HCT116 (cell line): ENCODE results near the gene GPR107. TPM values are rescaled to one million over a fixed set of nuclear protein-coding genes. Genes with fewer than 3 reads are reported as not detected.

Experiments
- ATAC-seq: fragments of 200-7000 bp; cut with Tn5 transposase; 2 replicates; pipeline ENCODE4 v1.9.1; 2020; ENCODE audit warnings: mild to moderate bottlenecking, moderate library complexity
- BruUV-seq: library from RNA; stranded (reverse); fragments of 400-500 nt; replicated peaks from 2 replicates; lab custom pipeline; 2021; lab: Mats Ljungman, UMichigan
- CTCF ChIA-PET: fragments of 300-600 bp; sonication (Branson Sonifier 250); formaldehyde crosslinking; loops from one replicate; lab custom pipeline; 2021; ENCODE audit warnings: antibody characterized with exemption; lab: Charles Lee
- POLR2A ChIA-PET: fragments of 300-600, 350-600 bp; sonication (Branson Sonifier 250); formaldehyde crosslinking; loops from one replicate; lab custom pipeline; 2021; ENCODE audit warnings: antibody characterized with exemption; lab: Charles Lee
- RAD21 ChIA-PET, 2 experiments: fragments of 300-600 bp; sonication (Branson Sonifier 250); formaldehyde crosslinking; loops; one replicate each; lab custom pipeline; 2023; ENCODE audit warnings: low total read pairs in 2 of 2; ENCODE audit not compliant: uncharacterized antibody in 2 of 2, unreplicated experiment in 2 of 2, low non-redundant PET in 1 of 2; lab: Charles Lee
- DNase-seq: peaks from one replicate; pipeline ENCODE4 v3.0.0-alpha.2; 2010; ENCODE audit warnings: low read depth, low spot score
- H2AFZ ChIP-seq: fragments of 200-600 bp; shearing (Covaris generic), sonication (generic); 2 replicates; pipeline ENCODE4 v1.6.1; 2017; ENCODE audit warnings: low read depth, mixed run types, mixed read lengths, antibody characterized with exemption, low read length; ENCODE audit not compliant: poor library complexity, severe bottlenecking
- H3K27ac ChIP-seq: 2 replicates; pipeline ENCODE4 v1.5.1; 2012; ENCODE audit warnings: low read depth, low read length
- H3K27me3 ChIP-seq: fragments of 200-600 bp; sonication (generic); 2 replicates; pipeline ENCODE4 v1.6.1; 2016; ENCODE audit warnings: mixed run types, low read length, mixed read lengths; ENCODE audit not compliant: insufficient read depth
- H3K36me3 ChIP-seq, 2 experiments: fragments of 200-500 bp in 1 of 2; fragments of 200-600 bp in 1 of 2; sonication (Bioruptor generic) in 1 of 2; sonication (generic) in 1 of 2; 2 replicates each; pipeline versions ENCODE4 v1.5.1 to v1.6.1; 2014 to 2016; ENCODE audit warnings: low read length in 2 of 2, inconsistent platforms in 1 of 2, mixed read lengths in 1 of 2, mixed run types in 1 of 2; ENCODE audit not compliant: insufficient read depth in 2 of 2, control insufficient read depth in 1 of 2
- H3K4me1 ChIP-seq, 2 experiments: fragments of 200-600 bp in 1 of 2; sonication (generic) in 1 of 2; 2 replicates each; pipeline versions ENCODE4 v1.5.1 to v1.6.1; 2012 to 2017; ENCODE audit warnings: low read length in 2 of 2, inconsistent platforms in 1 of 2, mild to moderate bottlenecking in 1 of 2, mixed read lengths in 1 of 2, mixed run types in 1 of 2, moderate library complexity in 1 of 2; ENCODE audit not compliant: insufficient read depth in 2 of 2, control insufficient read depth in 1 of 2
- H3K4me2 ChIP-seq: fragments of 200-600 bp; sonication (generic); 2 replicates; pipeline ENCODE4 v1.6.1; 2017; ENCODE audit warnings: mixed run types, low read length, mixed read lengths
- H3K4me3 ChIP-seq, 2 experiments: fragments of 200-600 bp in 1 of 2; sonication (generic) in 1 of 2; replicated peaks in 1 of 2; 2 replicates each; pipeline ENCODE4 v1.5.1; 2011 to 2016; ENCODE audit warnings: low read length in 2 of 2, control low read depth in 1 of 2, low read depth in 1 of 2, mild to moderate bottlenecking in 1 of 2, mixed read lengths in 1 of 2, mixed run types in 1 of 2
- H3K79me2 ChIP-seq: fragments of 200-600 bp; sonication (generic); 2 replicates; pipeline ENCODE4 v1.6.1; 2017; ENCODE audit warnings: mild to moderate bottlenecking, mixed run types, low read length, moderate library complexity, mixed read lengths; ENCODE audit not compliant: insufficient read depth
- H3K9ac ChIP-seq: fragments of 200-600 bp; sonication (generic); 2 replicates; pipeline ENCODE4 v1.6.1; 2016; ENCODE audit warnings: low read length, mixed read lengths
- H3K9me2 ChIP-seq: fragments of 200-600 bp; sonication (generic), shearing (Covaris generic); 2 replicates; pipeline ENCODE4 v1.6.1; 2017; ENCODE audit warnings: mixed run types, mild to moderate bottlenecking, moderate library complexity; ENCODE audit not compliant: insufficient read depth
- H3K9me3 ChIP-seq, 2 experiments: fragments of 200-500 bp in 1 of 2; fragments of 200-600 bp in 1 of 2; sonication (Bioruptor generic) in 1 of 2; sonication (generic) in 1 of 2; 2 replicates each; pipeline ENCODE4 v1.6.1; 2014 to 2017; ENCODE audit warnings: low read length in 2 of 2, mixed read lengths in 2 of 2, inconsistent platforms in 1 of 2, low read depth in 1 of 2, mild to moderate bottlenecking in 1 of 2, mixed run types in 1 of 2, moderate library complexity in 1 of 2; ENCODE audit not compliant: control insufficient read depth in 1 of 2, insufficient read depth in 1 of 2
- H4K20me1 ChIP-seq: fragments of 200-600 bp; sonication (generic), shearing (Covaris generic); 2 replicates; pipeline ENCODE4 v1.6.1; 2017; ENCODE audit warnings: mixed run types, mild to moderate bottlenecking, moderate library complexity; ENCODE audit not compliant: insufficient read depth
- ATF3 ChIP-seq: IDR thresholded peaks from 2 replicates; pipeline ENCODE4 v1.6.1; 2012
- CEBPB ChIP-seq: IDR thresholded peaks from 2 replicates; pipeline ENCODE4 v1.6.1; 2012; ENCODE audit warnings: low read depth
- MAX ChIP-seq: IDR thresholded peaks from 2 replicates; pipeline ENCODE4 v1.6.1; 2012
- POLR2A ChIP-seq: IDR thresholded peaks from 2 replicates; pipeline ENCODE4 v1.7.0; 2011; ENCODE audit warnings: borderline replicate concordance; ENCODE audit not compliant: insufficient read depth, insufficient read length; ENCODE audit errors: extremely low read depth
- RAD21 ChIP-seq: IDR thresholded peaks from 2 replicates; pipeline ENCODE4 v1.6.1; 2012; ENCODE audit warnings: low read depth, mild to moderate bottlenecking
- REST ChIP-seq: IDR thresholded peaks from 2 replicates; pipeline ENCODE4 v1.6.1; 2012; ENCODE audit warnings: low read depth
- SIN3A ChIP-seq: IDR thresholded peaks from 2 replicates; pipeline ENCODE4 v1.6.1; 2012; ENCODE audit warnings: low read depth
- SP1 ChIP-seq: IDR thresholded peaks from 2 replicates; pipeline ENCODE4 v1.6.1; 2012; ENCODE audit warnings: low read depth
- SRF ChIP-seq: IDR thresholded peaks from 2 replicates; pipeline ENCODE4 v1.6.1; 2012; ENCODE audit warnings: low read depth
- YY1 ChIP-seq: IDR thresholded peaks from 2 replicates; pipeline ENCODE4 v1.6.1; 2011; ENCODE audit warnings: low read length, low read depth, moderate library complexity, mild to moderate bottlenecking; ENCODE audit not compliant: insufficient replicate concordance; ENCODE audit errors: extremely low read depth
- ZBTB33 ChIP-seq: IDR thresholded peaks from 2 replicates; pipeline ENCODE4 v1.6.1; 2011; ENCODE audit warnings: mild to moderate bottlenecking, low read length, moderate library complexity; ENCODE audit not compliant: insufficient replicate concordance; ENCODE audit errors: extremely low read depth
- ZNF274 ChIP-seq: fragments of 200-500 bp; sonication (Bioruptor generic); IDR thresholded peaks from 2 replicates; pipeline ENCODE4 v1.6.1; 2014; ENCODE audit warnings: mild to moderate bottlenecking, low read depth, low read length, inconsistent platforms
- intact Hi-C: fragments of 100-400 bp; cut with micrococcal nuclease; formaldehyde crosslinking; loops from 2 replicates; pipeline ENCODE4 v1.10.0; 2022
- total RNA-seq: library from RNA; stranded (reverse); gene quantifications from one replicate; pipeline ENCODE4 v1.2.1, GENCODE V29; 2021; ENCODE audit not compliant: unreplicated experiment

Gene GPR107
- total RNA-seq, 1 experiment from 2014 or later = 32.5 TPM

GRCh38 chr9:130020618-130021017 lies 33.1 kb upstream of the GPR107 start:
- ATAC-seq (no peak), DNase-seq (no peak)
- CTCF ChIA-PET = no interaction called here
- no peaks in the 10 kb centered on the region for H3K36me3 ChIP-seq
- intact Hi-C loops = no loop called here
- no peaks in the 10 kb centered on the region for H4K20me1 ChIP-seq
- H3K9ac ChIP-seq = no peak overlapping the region
- H3K27me3 ChIP-seq = no peaks in the 10 kb centered on the region
- H3K27ac ChIP-seq = no peak overlapping the region
- H3K9me2 ChIP-seq = no peaks in the 10 kb centered on the region
- H3K9me3 ChIP-seq = no peaks in the 10 kb centered on the region; a peak in 2 of 4 replicates
- no peak overlapping the region for H3K4me2 ChIP-seq
- peaks cover 6% of the 10 kb centered on the region for H3K79me2 ChIP-seq
- H2AFZ ChIP-seq = no peak overlapping the region
- TF ChIP-seq ZNF274 (no peak), SRF (no peak), YY1 (no peak), ZBTB33 (no peak), ATF3 (no peak), RAD21 (no peak)
- TF ChIP-seq, all 23 proteins: peak for 0
- BruUV-seq = no TSS peak
- Histone ChIP-seq H3K4me1 (peaks cover 17 to 18% of the 10 kb centered on the region in 2 experiments), H3K4me3 (no peak overlapping the region)
- POLR2A ChIA-PET = no interaction called here
- RAD21 ChIA-PET = no interaction called here

- H3K27ac ChIP-seq = no peak overlapping the region
- no peaks in the 10 kb centered on the region for H4K20me1 ChIP-seq
- no peaks in the 10 kb centered on the region; a peak in 2 of 4 replicates for H3K9me3 ChIP-seq
- ATAC-seq = no peak
- peaks cover 6% of the 10 kb centered on the region for H3K79me2 ChIP-seq
- CTCF ChIA-PET = no interaction called here
- no peak overlapping the region for H3K9ac ChIP-seq
- no peak overlapping the region for H2AFZ ChIP-seq
- no peaks in the 10 kb centered on the region for H3K36me3 ChIP-seq
- H3K9me2 ChIP-seq = no peaks in the 10 kb centered on the region
- RAD21 ChIA-PET = no interaction called here
- peaks cover 19 to 23% of the 10 kb centered on the region in 2 experiments for H3K4me1 ChIP-seq
- H3K4me3 ChIP-seq = no peak overlapping the region
- no TSS peak for BruUV-seq
- TF ChIP-seq CEBPB (no peak), REST (no peak), POLR2A (no peak), MAX (no peak), ATF3 (no peak), SIN3A (no peak), YY1 (no peak), SP1 (no peak)
- TF ChIP-seq, all 23 proteins: peak for 0
- no peak for DNase-seq
- POLR2A ChIA-PET = no interaction called here
- intact Hi-C loops = no loop called here
- Histone ChIP-seq H3K4me2 (no peak overlapping the region), H3K27me3 (no peaks in the 10 kb centered on the region)
Measured at GRCh38 chr9:130021123-130021522, 32.6 kb upstream of the GPR107 start.
